HepG2 (cell line): ENCODE measurements around the gene MAFB. TPM values are rescaled to one million over a fixed set of nuclear protein-coding genes. Genes with fewer than 3 reads are reported as not detected.

Experiments
- CENPBD1 ChIP-seq: sonication (generic); formaldehyde crosslinking; IDR thresholded peaks from 2 replicates; pipeline ENCODE4 v1.8.0; 2022; ENCODE audit warnings: missing genetic modification reagents, low read depth, mild to moderate bottlenecking, borderline replicate concordance
- EEA1 ChIP-seq: sonication (generic); formaldehyde crosslinking; IDR thresholded peaks from 2 replicates; pipeline ENCODE4 v1.5.1; 2020; ENCODE audit warnings: mild to moderate bottlenecking, missing genetic modification reagents, borderline replicate concordance
- HCFC1 ChIP-seq: fragments of 150-350 bp; IDR thresholded peaks from 2 replicates; pipeline ENCODE4 v1.6.1; 2014; ENCODE audit warnings: low read depth, low read length
- IKZF4 ChIP-seq: sonication (generic); formaldehyde crosslinking; IDR thresholded peaks from 2 replicates; pipeline ENCODE4 v1.5.1; 2020; ENCODE audit warnings: borderline replicate concordance, mild to moderate bottlenecking, low read depth, missing genetic modification reagents; ENCODE audit errors: not compliant biosample characterization
- KLF16 ChIP-seq, 2 experiments: sonication (generic) in 1 of 2; formaldehyde crosslinking in 1 of 2; IDR thresholded peaks; 2 replicates each; pipeline versions ENCODE4 v1.6.1 to v1.8.0; 2016 to 2023; ENCODE audit warnings: missing genetic modification reagents in 2 of 2, missing compliant biosample characterization in 1 of 2
- RFXAP ChIP-seq: sonication (generic); formaldehyde crosslinking; IDR thresholded peaks from 2 replicates; pipeline ENCODE4 v1.4.0; 2020; ENCODE audit warnings: missing genetic modification reagents, borderline replicate concordance
- TBL1XR1 ChIP-seq: fragments of 150-350 bp; IDR thresholded peaks from 2 replicates; pipeline ENCODE4 v1.6.1; 2014; ENCODE audit warnings: borderline replicate concordance, low read length; ENCODE audit not compliant: partially characterized antibody
- TCF7 ChIP-seq: sonication (generic); IDR thresholded peaks from 2 replicates; pipeline ENCODE4 v1.6.1; 2016; ENCODE audit warnings: antibody characterized with exemption, low read depth
- THAP11 ChIP-seq: IDR thresholded peaks from 2 replicates; pipeline ENCODE4 v1.6.1; 2016; ENCODE audit warnings: missing biosample characterization, missing genetic modification reagents
- YEATS4 ChIP-seq: sonication (generic); formaldehyde crosslinking; IDR thresholded peaks from 2 replicates; pipeline ENCODE4 v1.4.0; 2020; ENCODE audit warnings: missing genetic modification reagents, borderline replicate concordance
- ZNF280D ChIP-seq: sonication (generic); formaldehyde crosslinking; IDR thresholded peaks from 2 replicates; pipeline ENCODE4 v1.5.1; 2020; ENCODE audit warnings: mild to moderate bottlenecking, missing genetic modification reagents
- ZNF431 ChIP-seq: sonication (generic); formaldehyde crosslinking; IDR thresholded peaks from 2 replicates; pipeline ENCODE4 v1.9.0; 2022; ENCODE audit warnings: missing genetic modification reagents, low read depth, mild to moderate bottlenecking, borderline replicate concordance
- ZNF44 ChIP-seq: sonication (generic); formaldehyde crosslinking; IDR thresholded peaks from 2 replicates; pipeline ENCODE4 v1.5.1; 2020; ENCODE audit warnings: mild to moderate bottlenecking, missing genetic modification reagents
- ZNF558 ChIP-seq: sonication (generic); formaldehyde crosslinking; IDR thresholded peaks from 2 replicates; pipeline ENCODE4 v1.9.0; 2022; ENCODE audit warnings: mild to moderate bottlenecking, missing genetic modification reagents, borderline replicate concordance
- polyA plus RNA-seq, 8 experiments: library from polyadenylated mRNA; depleted of rRNA in 3 of 8; stranded (reverse) in 7 of 8; unstranded in 1 of 8; fragments of >200 nt; fragmentation: Illumina TruSeq in 4 of 8; extraction: Trizol in 4 of 8; gene quantifications; 2 replicates each; pipeline versions ENCODE4 v1.2.1 to v1.2.3, GENCODE V29; 2011 to 2016; ENCODE audit warnings: low read depth in 4 of 8, missing spikeins in 1 of 8, mixed read lengths in 1 of 8; ENCODE audit not compliant: insufficient read depth in 1 of 8
- total RNA-seq, 5 experiments: library from RNA; depleted of rRNA; stranded (reverse); fragments of >200 nt; fragmentation: Illumina TruSeq; extraction: Trizol; gene quantifications; 2 replicates each; pipeline ENCODE4 v1.2.3, GENCODE V29; 2016; ENCODE audit warnings: low read depth in 1 of 5
- TF ChIP-seq, protein P1 (sequence below): sonication (generic); formaldehyde crosslinking; IDR thresholded peaks from 2 replicates; pipeline ENCODE4 v1.5.0; 2020; ENCODE audit warnings: mild to moderate bottlenecking, missing genetic modification reagents, borderline replicate concordance
- TF ChIP-seq, protein P2 (sequence below): IDR thresholded peaks from 2 replicates; pipeline ENCODE4 v1.6.1; 2016; ENCODE audit warnings: missing genetic modification reagents, missing compliant biosample characterization

The MAFB gene
- total and polyA plus RNA-seq, 2 of the 13 experiments (the other 11 are each of a cell fraction or from before 2014, with no cell fraction given): 0.08 to 0.11 TPM

DNA sequence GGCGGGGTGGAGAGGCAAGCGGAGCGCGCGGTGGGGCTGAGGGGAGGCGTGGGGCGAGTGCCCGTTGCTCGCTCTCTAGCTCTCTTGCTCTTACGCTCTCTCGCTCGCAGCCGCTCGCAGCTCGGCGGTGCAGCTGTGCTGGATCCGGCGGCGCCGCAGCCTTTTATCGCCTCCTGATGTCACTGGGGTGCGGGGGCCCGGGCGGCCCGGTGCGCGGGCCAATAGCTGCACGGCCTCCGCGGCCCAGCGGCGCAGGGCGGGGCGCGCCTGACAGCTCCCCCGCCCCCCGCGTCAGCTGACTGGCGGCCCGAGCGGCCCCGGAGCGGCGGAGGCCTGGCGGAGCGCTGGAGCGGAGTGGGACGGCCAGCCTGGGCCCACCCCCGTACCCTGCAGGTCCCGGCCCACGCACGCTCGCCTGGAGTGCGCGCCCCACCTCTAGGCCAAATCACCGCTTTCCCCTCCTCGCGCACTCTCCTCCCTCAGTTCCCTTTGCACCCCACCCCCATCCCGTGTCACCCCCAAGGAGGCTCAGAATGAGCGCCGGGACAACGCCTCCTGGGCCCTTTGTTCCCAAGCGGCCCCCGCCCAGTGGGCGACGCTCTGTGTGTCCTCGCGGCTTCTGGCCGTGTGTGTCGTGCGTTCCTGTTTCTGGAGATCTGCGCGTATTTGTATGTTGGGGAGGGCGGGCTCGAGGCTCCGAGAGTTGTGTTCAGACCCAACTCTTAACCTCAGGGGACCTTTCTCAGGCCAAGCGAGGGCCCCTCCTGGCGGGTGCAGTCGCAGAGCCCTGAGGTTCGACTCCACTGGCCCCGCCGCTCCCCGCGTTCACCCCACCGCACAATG lies at the start of gene MAFB (continued):
- TF ChIP-seq, protein P1, sequence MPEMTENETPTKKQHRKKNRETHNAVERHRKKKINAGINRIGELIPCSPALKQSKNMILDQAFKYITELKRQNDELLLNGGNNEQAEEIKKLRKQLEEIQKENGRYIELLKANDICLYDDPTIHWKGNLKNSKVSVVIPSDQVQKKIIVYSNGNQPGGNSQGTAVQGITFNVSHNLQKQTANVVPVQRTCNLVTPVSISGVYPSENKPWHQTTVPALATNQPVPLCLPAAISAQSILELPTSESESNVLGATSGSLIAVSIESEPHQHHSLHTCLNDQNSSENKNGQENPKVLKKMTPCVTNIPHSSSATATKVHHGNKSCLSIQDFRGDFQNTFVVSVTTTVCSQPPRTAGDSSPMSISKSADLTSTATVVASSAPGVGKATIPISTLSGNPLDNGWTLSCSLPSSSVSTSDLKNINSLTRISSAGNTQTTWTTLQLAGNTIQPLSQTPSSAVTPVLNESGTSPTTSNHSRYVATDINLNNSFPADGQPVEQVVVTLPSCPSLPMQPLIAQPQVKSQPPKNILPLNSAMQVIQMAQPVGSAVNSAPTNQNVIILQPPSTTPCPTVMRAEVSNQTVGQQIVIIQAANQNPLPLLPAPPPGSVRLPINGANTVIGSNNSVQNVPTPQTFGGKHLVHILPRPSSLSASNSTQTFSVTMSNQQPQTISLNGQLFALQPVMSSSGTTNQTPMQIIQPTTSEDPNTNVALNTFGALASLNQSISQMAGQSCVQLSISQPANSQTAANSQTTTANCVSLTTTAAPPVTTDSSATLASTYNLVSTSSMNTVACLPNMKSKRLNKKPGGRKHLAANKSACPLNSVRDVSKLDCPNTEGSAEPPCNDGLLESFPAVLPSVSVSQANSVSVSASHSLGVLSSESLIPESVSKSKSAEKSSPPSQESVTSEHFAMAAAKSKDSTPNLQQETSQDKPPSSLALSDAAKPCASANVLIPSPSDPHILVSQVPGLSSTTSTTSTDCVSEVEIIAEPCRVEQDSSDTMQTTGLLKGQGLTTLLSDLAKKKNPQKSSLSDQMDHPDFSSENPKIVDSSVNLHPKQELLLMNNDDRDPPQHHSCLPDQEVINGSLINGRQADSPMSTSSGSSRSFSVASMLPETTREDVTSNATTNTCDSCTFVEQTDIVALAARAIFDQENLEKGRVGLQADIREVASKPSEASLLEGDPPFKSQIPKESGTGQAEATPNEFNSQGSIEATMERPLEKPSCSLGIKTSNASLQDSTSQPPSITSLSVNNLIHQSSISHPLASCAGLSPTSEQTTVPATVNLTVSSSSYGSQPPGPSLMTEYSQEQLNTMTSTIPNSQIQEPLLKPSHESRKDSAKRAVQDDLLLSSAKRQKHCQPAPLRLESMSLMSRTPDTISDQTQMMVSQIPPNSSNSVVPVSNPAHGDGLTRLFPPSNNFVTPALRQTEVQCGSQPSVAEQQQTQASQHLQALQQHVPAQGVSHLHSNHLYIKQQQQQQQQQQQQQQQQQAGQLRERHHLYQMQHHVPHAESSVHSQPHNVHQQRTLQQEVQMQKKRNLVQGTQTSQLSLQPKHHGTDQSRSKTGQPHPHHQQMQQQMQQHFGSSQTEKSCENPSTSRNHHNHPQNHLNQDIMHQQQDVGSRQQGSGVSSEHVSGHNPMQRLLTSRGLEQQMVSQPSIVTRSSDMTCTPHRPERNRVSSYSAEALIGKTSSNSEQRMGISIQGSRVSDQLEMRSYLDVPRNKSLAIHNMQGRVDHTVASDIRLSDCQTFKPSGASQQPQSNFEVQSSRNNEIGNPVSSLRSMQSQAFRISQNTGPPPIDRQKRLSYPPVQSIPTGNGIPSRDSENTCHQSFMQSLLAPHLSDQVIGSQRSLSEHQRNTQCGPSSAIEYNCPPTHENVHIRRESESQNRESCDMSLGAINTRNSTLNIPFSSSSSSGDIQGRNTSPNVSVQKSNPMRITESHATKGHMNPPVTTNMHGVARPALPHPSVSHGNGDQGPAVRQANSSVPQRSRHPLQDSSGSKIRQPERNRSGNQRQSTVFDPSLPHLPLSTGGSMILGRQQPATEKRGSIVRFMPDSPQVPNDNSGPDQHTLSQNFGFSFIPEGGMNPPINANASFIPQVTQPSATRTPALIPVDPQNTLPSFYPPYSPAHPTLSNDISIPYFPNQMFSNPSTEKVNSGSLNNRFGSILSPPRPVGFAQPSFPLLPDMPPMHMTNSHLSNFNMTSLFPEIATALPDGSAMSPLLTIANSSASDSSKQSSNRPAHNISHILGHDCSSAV (CRISPR knock-in tag): no peak
- TF ChIP-seq ZNF280D: no peak
- no peak for TF ChIP-seq IKZF4
- TF ChIP-seq ZNF558 (CRISPR knock-in tag): no peak
- TF ChIP-seq EEA1 (CRISPR knock-in tag): no peak
- TF ChIP-seq ZNF44 (CRISPR knock-in tag): no peak
- TF ChIP-seq, protein P2, sequence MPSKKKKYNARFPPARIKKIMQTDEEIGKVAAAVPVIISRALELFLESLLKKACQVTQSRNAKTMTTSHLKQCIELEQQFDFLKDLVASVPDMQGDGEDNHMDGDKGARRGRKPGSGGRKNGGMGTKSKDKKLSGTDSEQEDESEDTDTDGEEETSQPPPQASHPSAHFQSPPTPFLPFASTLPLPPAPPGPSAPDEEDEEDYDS: peak; percentile 76
- TF ChIP-seq ZNF431 (CRISPR knock-in tag): no peak
- TF ChIP-seq KLF16 (CRISPR knock-in tag; IDR thresholded peaks at IDR 0.05): no peak
- TF ChIP-seq TBL1XR1: no peak
- no peak; the same call in 1 of the 2 replicates for TF ChIP-seq CENPBD1 (CRISPR knock-in tag)
- peak; percentile 23; the same call in 1 of the 2 replicates for TF ChIP-seq RFXAP (CRISPR knock-in tag)
- TF ChIP-seq TCF7: no peak
- TF ChIP-seq HCFC1: no peak
- no peak for TF ChIP-seq THAP11
- TF ChIP-seq YEATS4 (CRISPR knock-in tag): no peak; the same call in none of the 2 replicates
